H1 (cell line): ENCODE measurements around the gene LLGL2.

ENCODE experiments used
- GABPA ChIP-seq: IDR thresholded peaks from 2 replicates; pipeline ENCODE4 v1.6.1; 2011; ENCODE audit warnings: mild to moderate bottlenecking, low read length, moderate library complexity, borderline replicate concordance; ENCODE audit not compliant: insufficient read depth
- SAP30 ChIP-seq: fragments of 300-600 bp; sonication (generic); IDR thresholded peaks from 2 replicates; pipeline ENCODE4 v1.7.1; 2012; ENCODE audit warnings: low read length, moderate library complexity, mild to moderate bottlenecking, inconsistent platforms; ENCODE audit not compliant: insufficient read depth, insufficient replicate concordance
- ZNF274 ChIP-seq: IDR thresholded peaks from 2 replicates; pipeline ENCODE4 v1.7.0; 2012; ENCODE audit warnings: low read length, borderline replicate concordance; ENCODE audit errors: extremely low read depth
- TF ChIP-seq, protein P1 (sequence below), 3 experiments: IDR thresholded peaks; 1 replicate in 2 of 3; 2 replicates in 1 of 3; pipeline versions ENCODE4 v1.5.1 to v1.6.1; 2011; ENCODE audit warnings: low read length in 3 of 3, mild to moderate bottlenecking in 3 of 3, inconsistent platforms in 2 of 3, low read depth in 1 of 3, moderate library complexity in 1 of 3; ENCODE audit not compliant: insufficient read depth in 1 of 3; ENCODE audit errors: control extremely low read depth in 1 of 3

DNA sequence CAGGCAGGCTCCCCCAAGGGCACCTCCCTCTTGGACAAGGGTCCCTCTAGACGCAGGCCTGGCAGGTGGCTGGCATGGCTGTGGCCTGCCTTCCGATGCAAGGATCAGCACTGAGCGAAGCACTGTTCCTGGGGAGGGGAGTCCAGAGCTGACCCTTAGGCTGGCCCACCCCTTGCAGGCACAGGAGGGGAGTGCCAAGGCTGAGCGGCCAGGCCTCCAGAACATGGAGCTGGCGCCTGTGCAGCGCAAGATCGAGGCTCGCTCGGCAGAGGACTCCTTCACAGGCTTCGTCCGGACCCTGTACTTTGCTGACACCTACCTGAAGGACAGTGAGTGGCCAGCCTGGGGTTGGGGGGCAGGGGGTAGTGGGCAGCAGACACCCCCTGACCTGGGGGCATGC is 45.3 kb downstream of the LLGL2 start:
- TF ChIP-seq ZNF274, result no peak
- no peak for TF ChIP-seq GABPA
- TF ChIP-seq, protein P1, sequence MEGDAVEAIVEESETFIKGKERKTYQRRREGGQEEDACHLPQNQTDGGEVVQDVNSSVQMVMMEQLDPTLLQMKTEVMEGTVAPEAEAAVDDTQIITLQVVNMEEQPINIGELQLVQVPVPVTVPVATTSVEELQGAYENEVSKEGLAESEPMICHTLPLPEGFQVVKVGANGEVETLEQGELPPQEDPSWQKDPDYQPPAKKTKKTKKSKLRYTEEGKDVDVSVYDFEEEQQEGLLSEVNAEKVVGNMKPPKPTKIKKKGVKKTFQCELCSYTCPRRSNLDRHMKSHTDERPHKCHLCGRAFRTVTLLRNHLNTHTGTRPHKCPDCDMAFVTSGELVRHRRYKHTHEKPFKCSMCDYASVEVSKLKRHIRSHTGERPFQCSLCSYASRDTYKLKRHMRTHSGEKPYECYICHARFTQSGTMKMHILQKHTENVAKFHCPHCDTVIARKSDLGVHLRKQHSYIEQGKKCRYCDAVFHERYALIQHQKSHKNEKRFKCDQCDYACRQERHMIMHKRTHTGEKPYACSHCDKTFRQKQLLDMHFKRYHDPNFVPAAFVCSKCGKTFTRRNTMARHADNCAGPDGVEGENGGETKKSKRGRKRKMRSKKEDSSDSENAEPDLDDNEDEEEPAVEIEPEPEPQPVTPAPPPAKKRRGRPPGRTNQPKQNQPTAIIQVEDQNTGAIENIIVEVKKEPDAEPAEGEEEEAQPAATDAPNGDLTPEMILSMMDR (IDR thresholded peaks at IDR 0.05; ENCODE audit: control extremely low read depth in 1 of 3, insufficient read depth in 1 of 3, low read depth in 1 of 3, low read length in 3 of 3), result no peak
- TF ChIP-seq SAP30, result no peak
